ENCODE measurements around the gene KAT14.

DNA sequence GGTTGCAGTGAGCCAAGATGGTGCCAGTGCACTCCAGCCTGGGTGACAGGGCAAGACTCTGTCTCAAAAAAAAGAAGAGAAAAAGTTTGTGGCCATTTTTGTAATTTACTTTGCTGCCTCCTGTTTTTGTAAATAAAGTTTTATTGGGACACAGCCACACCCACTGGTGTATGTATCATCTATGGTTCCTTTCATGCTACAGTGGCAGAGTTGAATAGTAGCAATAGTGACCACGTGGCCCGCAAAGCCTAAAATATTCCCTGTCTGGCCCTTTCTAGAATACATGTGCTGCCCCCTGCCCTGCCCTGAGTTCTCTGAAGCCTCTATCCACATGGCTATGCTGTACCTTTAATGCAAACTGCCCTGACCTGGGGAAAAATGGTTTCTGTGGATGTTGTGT, 75.3 kb downstream of the KAT14 start:
- TF ChIP-seq, protein P1, sequence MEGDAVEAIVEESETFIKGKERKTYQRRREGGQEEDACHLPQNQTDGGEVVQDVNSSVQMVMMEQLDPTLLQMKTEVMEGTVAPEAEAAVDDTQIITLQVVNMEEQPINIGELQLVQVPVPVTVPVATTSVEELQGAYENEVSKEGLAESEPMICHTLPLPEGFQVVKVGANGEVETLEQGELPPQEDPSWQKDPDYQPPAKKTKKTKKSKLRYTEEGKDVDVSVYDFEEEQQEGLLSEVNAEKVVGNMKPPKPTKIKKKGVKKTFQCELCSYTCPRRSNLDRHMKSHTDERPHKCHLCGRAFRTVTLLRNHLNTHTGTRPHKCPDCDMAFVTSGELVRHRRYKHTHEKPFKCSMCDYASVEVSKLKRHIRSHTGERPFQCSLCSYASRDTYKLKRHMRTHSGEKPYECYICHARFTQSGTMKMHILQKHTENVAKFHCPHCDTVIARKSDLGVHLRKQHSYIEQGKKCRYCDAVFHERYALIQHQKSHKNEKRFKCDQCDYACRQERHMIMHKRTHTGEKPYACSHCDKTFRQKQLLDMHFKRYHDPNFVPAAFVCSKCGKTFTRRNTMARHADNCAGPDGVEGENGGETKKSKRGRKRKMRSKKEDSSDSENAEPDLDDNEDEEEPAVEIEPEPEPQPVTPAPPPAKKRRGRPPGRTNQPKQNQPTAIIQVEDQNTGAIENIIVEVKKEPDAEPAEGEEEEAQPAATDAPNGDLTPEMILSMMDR (IDR thresholded peaks at IDR 0.05): no peak
- no peak for TF ChIP-seq POLR2A (IDR thresholded peaks at IDR 0.05)
